ENCODE data around the gene MBNL1. TPM values are rescaled to one million over a fixed set of nuclear protein-coding genes. Genes with fewer than 3 reads are reported as not detected.

MBNL1 gene
- total RNA-seq, 1 donor from 2014 or later, result 14.7 TPM

DNA sequence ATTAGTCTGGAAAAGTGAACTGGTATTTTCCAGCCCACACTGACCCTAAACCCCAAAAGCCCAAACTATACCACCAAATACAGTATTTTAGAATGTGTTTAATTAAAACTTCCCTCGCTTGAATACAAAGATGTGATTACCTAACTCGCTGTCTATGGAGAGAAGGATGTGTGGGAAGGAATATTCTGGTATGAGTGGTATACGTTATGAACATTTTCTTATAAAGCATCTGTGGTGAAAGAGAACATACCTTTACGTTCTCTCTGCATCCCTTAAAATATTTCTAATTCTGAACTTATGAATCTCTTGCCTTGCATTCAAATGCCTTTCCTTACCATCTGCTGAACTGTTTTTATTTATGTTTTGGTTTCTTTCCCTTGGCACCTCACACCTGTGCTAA, 201.4 kb downstream of the MBNL1 start:
- Mint-ChIP-seq H3K4me1 (no peaks in the 10 kb centered on the region), H3K27ac (no peak overlapping the region), H3K4me3 (no peak overlapping the region), H3K27me3 (ENCODE audit: insufficient read depth, low read depth) (no peaks in the 10 kb centered on the region), H3K36me3 (no peaks in the 10 kb centered on the region), H3K9me3 (no peaks in the 10 kb centered on the region)
- Histone ChIP-seq H3K27me3 (no peaks in the 10 kb centered on the region), H3K4me2 (no peak overlapping the region), H3K4me3 (no peak overlapping the region), H3K4me1 (no peaks in the 10 kb centered on the region), H4K20me1 (ENCODE audit: low read depth) (no peaks in the 10 kb centered on the region), H2AFZ (replicated peaks) (no peak overlapping the region), H3K9me3 (ENCODE audit: low read depth) (no peaks in the 10 kb centered on the region), H3K9ac (no peak overlapping the region), H3F3A (ENCODE audit: low read depth) (no peaks in the 10 kb centered on the region), H3K79me2 (ENCODE audit: low read depth) (no peaks in the 10 kb centered on the region), H3K36me3 (no peaks in the 10 kb centered on the region), H3K27ac (no peak overlapping the region)
- no peak for DNase-seq (ENCODE audit: low spot score)
- TF ChIP-seq EZH2 (IDR thresholded peaks at IDR 0.05), result no peak

DNA sequence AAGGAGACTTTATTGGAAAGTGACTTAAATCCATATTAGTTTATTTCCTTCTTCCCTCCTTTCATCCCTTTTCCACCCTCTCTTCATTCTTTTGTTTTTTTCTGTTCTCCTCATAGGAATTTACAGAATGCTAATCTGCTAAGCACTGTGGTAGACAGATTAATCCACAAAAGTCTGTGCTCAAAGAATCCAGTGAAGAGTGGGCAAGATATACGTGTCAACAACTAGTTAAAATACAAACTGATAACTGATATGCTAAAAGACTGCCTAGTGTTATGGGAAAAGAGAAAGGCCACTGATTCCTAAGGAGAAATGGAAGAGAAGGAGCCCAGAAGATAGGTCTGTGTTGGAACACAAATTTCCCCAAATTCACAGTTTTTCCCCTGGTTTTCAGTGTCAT, 202.2 kb downstream of the MBNL1 start:
- H3K79me2 ChIP-seq (ENCODE audit: low read depth), result no peaks in the 10 kb centered on the region
- no peak overlapping the region for H3K9ac ChIP-seq
- H3K4me1 Mint-ChIP-seq, result no peaks in the 10 kb centered on the region
- TF ChIP-seq EZH2phosphoT487 (IDR thresholded peaks at IDR 0.05) (no peak), EZH2 (IDR thresholded peaks at IDR 0.05) (no peak)
- TF ChIP-seq, protein P1, sequence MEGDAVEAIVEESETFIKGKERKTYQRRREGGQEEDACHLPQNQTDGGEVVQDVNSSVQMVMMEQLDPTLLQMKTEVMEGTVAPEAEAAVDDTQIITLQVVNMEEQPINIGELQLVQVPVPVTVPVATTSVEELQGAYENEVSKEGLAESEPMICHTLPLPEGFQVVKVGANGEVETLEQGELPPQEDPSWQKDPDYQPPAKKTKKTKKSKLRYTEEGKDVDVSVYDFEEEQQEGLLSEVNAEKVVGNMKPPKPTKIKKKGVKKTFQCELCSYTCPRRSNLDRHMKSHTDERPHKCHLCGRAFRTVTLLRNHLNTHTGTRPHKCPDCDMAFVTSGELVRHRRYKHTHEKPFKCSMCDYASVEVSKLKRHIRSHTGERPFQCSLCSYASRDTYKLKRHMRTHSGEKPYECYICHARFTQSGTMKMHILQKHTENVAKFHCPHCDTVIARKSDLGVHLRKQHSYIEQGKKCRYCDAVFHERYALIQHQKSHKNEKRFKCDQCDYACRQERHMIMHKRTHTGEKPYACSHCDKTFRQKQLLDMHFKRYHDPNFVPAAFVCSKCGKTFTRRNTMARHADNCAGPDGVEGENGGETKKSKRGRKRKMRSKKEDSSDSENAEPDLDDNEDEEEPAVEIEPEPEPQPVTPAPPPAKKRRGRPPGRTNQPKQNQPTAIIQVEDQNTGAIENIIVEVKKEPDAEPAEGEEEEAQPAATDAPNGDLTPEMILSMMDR (IDR thresholded peaks at IDR 0.05), result no peak
- no peak overlapping the region for H3K4me3 ChIP-seq
- no peaks in the 10 kb centered on the region for H3K9me3 Mint-ChIP-seq
- no peaks in the 10 kb centered on the region for H3K9me3 ChIP-seq (ENCODE audit: low read depth)
- H3K27me3 Mint-ChIP-seq (ENCODE audit: insufficient read depth, low read depth), result no peaks in the 10 kb centered on the region
- no peak overlapping the region for H3K4me2 ChIP-seq
- no peaks in the 10 kb centered on the region for H3K36me3 ChIP-seq
- H3K4me3 Mint-ChIP-seq, result no peak overlapping the region
- H3F3A ChIP-seq (ENCODE audit: low read depth), result no peaks in the 10 kb centered on the region
- H3K4me1 ChIP-seq, result no peaks in the 10 kb centered on the region
- DNase-seq (ENCODE audit: low spot score), result no peak
- H3K27ac ChIP-seq, result no peak overlapping the region
- no peak overlapping the region for H3K27ac Mint-ChIP-seq
- H4K20me1 ChIP-seq (ENCODE audit: low read depth), result no peaks in the 10 kb centered on the region
- H3K36me3 Mint-ChIP-seq, result no peaks in the 10 kb centered on the region
- H2AFZ ChIP-seq (replicated peaks), result no peak overlapping the region
- no peaks in the 10 kb centered on the region for H3K27me3 ChIP-seq

DNA sequence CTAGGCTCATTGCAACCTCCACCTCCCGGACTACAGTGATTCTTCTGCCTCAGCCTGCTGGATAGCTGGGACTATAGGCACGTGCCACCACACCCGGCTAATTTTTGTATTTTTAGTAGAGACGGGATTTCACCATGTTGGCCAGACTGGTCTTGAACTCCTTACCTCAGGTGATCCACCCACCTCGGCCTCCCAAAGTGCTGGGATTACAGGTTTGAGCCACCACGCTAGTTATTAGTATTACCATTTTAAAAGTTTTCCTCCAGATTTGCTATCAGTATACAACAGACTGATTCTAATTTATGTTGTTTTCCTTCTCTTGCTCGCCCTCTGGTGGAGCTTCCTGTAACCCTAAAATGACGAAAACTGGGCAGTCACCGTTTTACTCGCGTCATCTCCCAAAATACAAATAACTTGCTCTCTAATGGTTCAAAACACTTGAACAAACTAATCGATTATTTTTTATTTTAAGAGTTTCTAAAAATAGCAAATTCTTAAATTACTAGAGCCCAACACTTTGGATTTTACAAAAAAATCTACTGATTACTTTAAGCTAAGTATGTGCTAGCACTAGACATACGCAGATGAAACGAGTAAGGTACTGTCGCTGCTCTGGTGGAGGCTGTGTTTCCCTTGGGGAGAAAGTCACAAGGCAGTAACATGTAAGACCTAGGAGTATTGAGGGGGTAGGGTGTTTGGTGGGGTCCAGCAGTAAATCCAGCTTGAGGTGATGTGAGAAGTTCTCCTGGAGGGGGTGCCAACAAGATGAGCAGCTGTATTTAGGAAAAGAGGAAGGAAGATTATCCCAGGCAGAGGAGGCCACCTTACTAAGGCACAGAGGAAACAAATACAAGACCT, 203.3 kb downstream of the MBNL1 start:
- Histone ChIP-seq H3K27ac (no peak overlapping the region), H3K79me2 (ENCODE audit: low read depth) (no peaks in the 10 kb centered on the region), H3K9ac (no peak overlapping the region), H3F3A (ENCODE audit: low read depth) (no peaks in the 10 kb centered on the region), H3K4me1 (no peaks in the 10 kb centered on the region), H3K27me3 (no peaks in the 10 kb centered on the region), H3K4me2 (no peak overlapping the region), H4K20me1 (ENCODE audit: low read depth) (no peaks in the 10 kb centered on the region), H2AFZ (replicated peaks) (peak overlapping the region; percentile 53), H3K4me3 (no peak overlapping the region), H3K36me3 (no peaks in the 10 kb centered on the region), H3K9me3 (ENCODE audit: low read depth) (no peaks in the 10 kb centered on the region)
- H3K4me3 Mint-ChIP-seq, result no peak overlapping the region
- no peak overlapping the region for H3K27ac Mint-ChIP-seq
- H3K4me1 Mint-ChIP-seq, result no peaks in the 10 kb centered on the region
- DNase-seq (ENCODE audit: low spot score), result peak; percentile 61
- no peaks in the 10 kb centered on the region for H3K9me3 Mint-ChIP-seq
- no peaks in the 10 kb centered on the region for H3K36me3 Mint-ChIP-seq
- TF ChIP-seq EZH2phosphoT487 (IDR thresholded peaks at IDR 0.05) (no peak), EZH2 (IDR thresholded peaks at IDR 0.05) (no peak)
- TF ChIP-seq, protein P1 (IDR thresholded peaks at IDR 0.05), result peak; percentile 77
- H3K27me3 Mint-ChIP-seq (ENCODE audit: insufficient read depth, low read depth), result no peaks in the 10 kb centered on the region

DNA sequence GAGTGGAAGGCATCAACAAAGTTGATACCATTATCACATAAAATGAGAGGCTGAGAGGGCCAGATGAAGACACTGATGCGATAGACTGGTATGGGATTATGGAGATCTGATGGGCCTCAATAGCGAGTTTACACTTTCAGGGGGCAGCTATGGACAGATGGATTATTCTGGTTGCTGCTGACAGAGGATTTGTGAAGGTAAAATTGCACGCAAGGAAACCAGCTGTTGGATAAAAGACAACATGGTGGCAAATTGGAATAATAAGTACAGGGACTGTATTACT, 203.9 kb downstream of the MBNL1 start:
- no peaks in the 10 kb centered on the region for H3K27me3 ChIP-seq
- H3K9ac ChIP-seq, result no peak overlapping the region
- H3K4me1 Mint-ChIP-seq, result no peaks in the 10 kb centered on the region
- H3K4me2 ChIP-seq, result no peak overlapping the region
- no peak overlapping the region for H3K27ac Mint-ChIP-seq
- no peaks in the 10 kb centered on the region for H3K4me1 ChIP-seq
- TF ChIP-seq EZH2phosphoT487 (IDR thresholded peaks at IDR 0.05) (no peak), EZH2 (IDR thresholded peaks at IDR 0.05) (no peak)
- TF ChIP-seq, protein P1 (IDR thresholded peaks at IDR 0.05), result no peak
- H3K9me3 Mint-ChIP-seq, result no peaks in the 10 kb centered on the region
- no peaks in the 10 kb centered on the region for H3K79me2 ChIP-seq (ENCODE audit: low read depth)
- H3F3A ChIP-seq (ENCODE audit: low read depth), result no peaks in the 10 kb centered on the region
- no peaks in the 10 kb centered on the region for H3K9me3 ChIP-seq (ENCODE audit: low read depth)
- H3K36me3 ChIP-seq, result no peaks in the 10 kb centered on the region
- H3K4me3 ChIP-seq, result no peak overlapping the region
- no peaks in the 10 kb centered on the region for H4K20me1 ChIP-seq (ENCODE audit: low read depth)
- H2AFZ ChIP-seq (replicated peaks), result peak overlapping the region; percentile 53
- no peak overlapping the region for H3K27ac ChIP-seq
- H3K36me3 Mint-ChIP-seq, result no peaks in the 10 kb centered on the region
- no peak overlapping the region for H3K4me3 Mint-ChIP-seq
- no peaks in the 10 kb centered on the region for H3K27me3 Mint-ChIP-seq (ENCODE audit: insufficient read depth, low read depth)
- DNase-seq (ENCODE audit: low spot score), result no peak

Data from neural progenitor cell (in vitro differentiated cells).